HCT116 (cell line): ENCODE results near the gene PVALEF. TPM values are rescaled to one million over a fixed set of nuclear protein-coding genes. Genes with fewer than 3 reads are reported as not detected.

Source experiments
- ATAC-seq: fragments of 200-7000 bp; cut with Tn5 transposase; 2 replicates; pipeline ENCODE4 v1.9.1; 2020; ENCODE audit warnings: mild to moderate bottlenecking, moderate library complexity
- BruUV-seq: library from RNA; stranded (reverse); fragments of 400-500 nt; replicated peaks from 2 replicates; lab custom pipeline; 2021; lab: Mats Ljungman, UMichigan
- CTCF ChIA-PET: fragments of 300-600 bp; sonication (Branson Sonifier 250); formaldehyde crosslinking; loops from one replicate; lab custom pipeline; 2021; ENCODE audit warnings: antibody characterized with exemption; lab: Charles Lee
- POLR2A ChIA-PET: fragments of 300-600, 350-600 bp; sonication (Branson Sonifier 250); formaldehyde crosslinking; loops from one replicate; lab custom pipeline; 2021; ENCODE audit warnings: antibody characterized with exemption; lab: Charles Lee
- RAD21 ChIA-PET, 2 experiments: fragments of 300-600 bp; sonication (Branson Sonifier 250); formaldehyde crosslinking; loops; one replicate each; lab custom pipeline; 2023; ENCODE audit warnings: low total read pairs in 2 of 2; ENCODE audit not compliant: uncharacterized antibody in 2 of 2, unreplicated experiment in 2 of 2, low non-redundant PET in 1 of 2; lab: Charles Lee
- DNase-seq: peaks from one replicate; pipeline ENCODE4 v3.0.0-alpha.2; 2010; ENCODE audit warnings: low read depth, low spot score
- H2AFZ ChIP-seq: fragments of 200-600 bp; shearing (Covaris generic), sonication (generic); 2 replicates; pipeline ENCODE4 v1.6.1; 2017; ENCODE audit warnings: low read depth, mixed run types, mixed read lengths, antibody characterized with exemption, low read length; ENCODE audit not compliant: poor library complexity, severe bottlenecking
- H3K27ac ChIP-seq: 2 replicates; pipeline ENCODE4 v1.5.1; 2012; ENCODE audit warnings: low read depth, low read length
- H3K27me3 ChIP-seq: fragments of 200-600 bp; sonication (generic); 2 replicates; pipeline ENCODE4 v1.6.1; 2016; ENCODE audit warnings: mixed run types, low read length, mixed read lengths; ENCODE audit not compliant: insufficient read depth
- H3K36me3 ChIP-seq, 2 experiments: fragments of 200-500 bp in 1 of 2; fragments of 200-600 bp in 1 of 2; sonication (Bioruptor generic) in 1 of 2; sonication (generic) in 1 of 2; 2 replicates each; pipeline versions ENCODE4 v1.5.1 to v1.6.1; 2014 to 2016; ENCODE audit warnings: low read length in 2 of 2, inconsistent platforms in 1 of 2, mixed read lengths in 1 of 2, mixed run types in 1 of 2; ENCODE audit not compliant: insufficient read depth in 2 of 2, control insufficient read depth in 1 of 2
- H3K4me1 ChIP-seq, 2 experiments: fragments of 200-600 bp in 1 of 2; sonication (generic) in 1 of 2; 2 replicates each; pipeline versions ENCODE4 v1.5.1 to v1.6.1; 2012 to 2017; ENCODE audit warnings: low read length in 2 of 2, inconsistent platforms in 1 of 2, mild to moderate bottlenecking in 1 of 2, mixed read lengths in 1 of 2, mixed run types in 1 of 2, moderate library complexity in 1 of 2; ENCODE audit not compliant: insufficient read depth in 2 of 2, control insufficient read depth in 1 of 2
- H3K4me2 ChIP-seq: fragments of 200-600 bp; sonication (generic); 2 replicates; pipeline ENCODE4 v1.6.1; 2017; ENCODE audit warnings: mixed run types, low read length, mixed read lengths
- H3K4me3 ChIP-seq, 2 experiments: fragments of 200-600 bp in 1 of 2; sonication (generic) in 1 of 2; replicated peaks in 1 of 2; 2 replicates each; pipeline ENCODE4 v1.5.1; 2011 to 2016; ENCODE audit warnings: low read length in 2 of 2, control low read depth in 1 of 2, low read depth in 1 of 2, mild to moderate bottlenecking in 1 of 2, mixed read lengths in 1 of 2, mixed run types in 1 of 2
- H3K79me2 ChIP-seq: fragments of 200-600 bp; sonication (generic); 2 replicates; pipeline ENCODE4 v1.6.1; 2017; ENCODE audit warnings: mild to moderate bottlenecking, mixed run types, low read length, moderate library complexity, mixed read lengths; ENCODE audit not compliant: insufficient read depth
- H3K9ac ChIP-seq: fragments of 200-600 bp; sonication (generic); 2 replicates; pipeline ENCODE4 v1.6.1; 2016; ENCODE audit warnings: low read length, mixed read lengths
- H3K9me2 ChIP-seq: fragments of 200-600 bp; sonication (generic), shearing (Covaris generic); 2 replicates; pipeline ENCODE4 v1.6.1; 2017; ENCODE audit warnings: mixed run types, mild to moderate bottlenecking, moderate library complexity; ENCODE audit not compliant: insufficient read depth
- H3K9me3 ChIP-seq, 2 experiments: fragments of 200-500 bp in 1 of 2; fragments of 200-600 bp in 1 of 2; sonication (Bioruptor generic) in 1 of 2; sonication (generic) in 1 of 2; 2 replicates each; pipeline ENCODE4 v1.6.1; 2014 to 2017; ENCODE audit warnings: low read length in 2 of 2, mixed read lengths in 2 of 2, inconsistent platforms in 1 of 2, low read depth in 1 of 2, mild to moderate bottlenecking in 1 of 2, mixed run types in 1 of 2, moderate library complexity in 1 of 2; ENCODE audit not compliant: control insufficient read depth in 1 of 2, insufficient read depth in 1 of 2
- H4K20me1 ChIP-seq: fragments of 200-600 bp; sonication (generic), shearing (Covaris generic); 2 replicates; pipeline ENCODE4 v1.6.1; 2017; ENCODE audit warnings: mixed run types, mild to moderate bottlenecking, moderate library complexity; ENCODE audit not compliant: insufficient read depth
- CBX3 ChIP-seq: IDR thresholded peaks from 2 replicates; pipeline ENCODE4 v1.6.1; 2012; ENCODE audit warnings: low read depth
- CEBPB ChIP-seq: IDR thresholded peaks from 2 replicates; pipeline ENCODE4 v1.6.1; 2012; ENCODE audit warnings: low read depth
- EGR1 ChIP-seq: IDR thresholded peaks from 2 replicates; pipeline ENCODE4 v1.6.1; 2012; ENCODE audit warnings: low read depth
- ELF1 ChIP-seq: IDR thresholded peaks from 2 replicates; pipeline ENCODE4 v1.6.1; 2012; ENCODE audit warnings: low read depth, borderline replicate concordance
- POLR2AphosphoS5 ChIP-seq: IDR thresholded peaks from 2 replicates; pipeline ENCODE4 v1.6.1; 2011; ENCODE audit warnings: mild to moderate bottlenecking, low read depth, low read length, moderate library complexity
- REST ChIP-seq: IDR thresholded peaks from 2 replicates; pipeline ENCODE4 v1.6.1; 2012; ENCODE audit warnings: low read depth
- SIN3A ChIP-seq: IDR thresholded peaks from 2 replicates; pipeline ENCODE4 v1.6.1; 2012; ENCODE audit warnings: low read depth
- SP1 ChIP-seq: IDR thresholded peaks from 2 replicates; pipeline ENCODE4 v1.6.1; 2012; ENCODE audit warnings: low read depth
- SRF ChIP-seq: IDR thresholded peaks from 2 replicates; pipeline ENCODE4 v1.6.1; 2012; ENCODE audit warnings: low read depth
- TCF7L2 ChIP-seq: IDR thresholded peaks from 2 replicates; pipeline ENCODE4 v1.7.0; 2011; ENCODE audit warnings: borderline replicate concordance, inconsistent platforms; ENCODE audit not compliant: insufficient read depth, insufficient read length; ENCODE audit errors: extremely low read depth
- YY1 ChIP-seq: IDR thresholded peaks from 2 replicates; pipeline ENCODE4 v1.6.1; 2011; ENCODE audit warnings: low read length, low read depth, moderate library complexity, mild to moderate bottlenecking; ENCODE audit not compliant: insufficient replicate concordance; ENCODE audit errors: extremely low read depth
- ZBTB33 ChIP-seq: IDR thresholded peaks from 2 replicates; pipeline ENCODE4 v1.6.1; 2011; ENCODE audit warnings: mild to moderate bottlenecking, low read length, moderate library complexity; ENCODE audit not compliant: insufficient replicate concordance; ENCODE audit errors: extremely low read depth
- ZFX ChIP-seq: fragments of 450-650 bp; IDR thresholded peaks from 2 replicates; pipeline ENCODE4 v1.6.1; 2017
- ZNF274 ChIP-seq: fragments of 200-500 bp; sonication (Bioruptor generic); IDR thresholded peaks from 2 replicates; pipeline ENCODE4 v1.6.1; 2014; ENCODE audit warnings: mild to moderate bottlenecking, low read depth, low read length, inconsistent platforms
- intact Hi-C: fragments of 100-400 bp; cut with micrococcal nuclease; formaldehyde crosslinking; loops from 2 replicates; pipeline ENCODE4 v1.10.0; 2022
- total RNA-seq: library from RNA; stranded (reverse); gene quantifications from one replicate; pipeline ENCODE4 v1.2.1, GENCODE V29; 2021; ENCODE audit not compliant: unreplicated experiment
- TF ChIP-seq, protein P1 (sequence below): IDR thresholded peaks from 2 replicates; pipeline ENCODE4 v1.6.1; 2012
- TF ChIP-seq, protein P2 (sequence below): IDR thresholded peaks from 2 replicates; pipeline ENCODE4 v1.6.1; 2012
- TF ChIP-seq, protein P3 (sequence below), 3 experiments: fragments of 200-600 bp in 1 of 3; sonication (generic) in 1 of 3; IDR thresholded peaks in 2 of 3; conservative IDR thresholded peaks in 1 of 3; 2 replicates each; pipeline ENCODE4 v1.5.1; 2012 to 2017; ENCODE audit warnings: low read depth in 2 of 3, low read length in 2 of 3, antibody characterized with exemption in 1 of 3, borderline replicate concordance in 1 of 3, control low read depth in 1 of 3, mild to moderate bottlenecking in 1 of 3, mixed read lengths in 1 of 3, mixed run types in 1 of 3, moderate library complexity in 1 of 3; ENCODE audit not compliant: insufficient read depth in 1 of 3

Gene PVALEF
- total RNA-seq, 1 experiment from 2014 or later, result not detected

DNA sequence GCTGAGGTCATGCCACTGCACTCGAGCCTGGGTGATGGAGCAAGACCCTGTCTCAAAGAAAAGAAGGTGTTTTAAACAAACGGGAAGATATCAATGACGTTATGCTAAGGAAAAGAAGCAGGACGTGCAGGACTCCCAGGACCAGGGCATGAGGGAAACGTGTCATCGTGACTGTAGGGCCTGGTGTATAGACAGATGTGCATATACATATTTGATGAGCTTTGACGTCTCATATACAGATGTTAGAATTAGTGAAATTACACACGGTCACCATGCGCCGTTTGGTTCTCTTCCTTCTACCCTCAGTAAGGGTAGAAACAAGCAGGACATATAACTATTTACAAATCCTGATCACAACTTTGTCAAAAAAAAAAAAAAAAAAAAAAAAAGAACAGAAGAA is 17.6 kb upstream of the PVALEF start:
- H3K9me3 ChIP-seq, result no peaks in the 10 kb centered on the region
- DNase-seq, result no peak
- no peak overlapping the region for H3K4me3 ChIP-seq
- BruUV-seq, result no TSS peak
- no peak overlapping the region for H3K27ac ChIP-seq
- no peak overlapping the region for H2AFZ ChIP-seq
- intact Hi-C loops, result no loop called here
- ChIA-PET CTCF (no interaction called here), POLR2A (no interaction called here), RAD21 (no interaction called here)
- no peak overlapping the region for H3K4me2 ChIP-seq
- no peaks in the 10 kb centered on the region for H3K9me2 ChIP-seq
- no peaks in the 10 kb centered on the region for H3K36me3 ChIP-seq
- peaks cover 0 to 6% of the 10 kb centered on the region in 2 experiments; a peak in 3 of 4 replicates for H3K4me1 ChIP-seq
- no peak for ATAC-seq
- no peak for TF ChIP-seq ZFX
- TF ChIP-seq, protein P1, sequence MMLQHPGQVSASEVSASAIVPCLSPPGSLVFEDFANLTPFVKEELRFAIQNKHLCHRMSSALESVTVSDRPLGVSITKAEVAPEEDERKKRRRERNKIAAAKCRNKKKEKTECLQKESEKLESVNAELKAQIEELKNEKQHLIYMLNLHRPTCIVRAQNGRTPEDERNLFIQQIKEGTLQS, result no peak
- no peak for TF ChIP-seq ZBTB33
- TF ChIP-seq REST, result no peak
- TF ChIP-seq SRF, result no peak
- TF ChIP-seq, protein P2, sequence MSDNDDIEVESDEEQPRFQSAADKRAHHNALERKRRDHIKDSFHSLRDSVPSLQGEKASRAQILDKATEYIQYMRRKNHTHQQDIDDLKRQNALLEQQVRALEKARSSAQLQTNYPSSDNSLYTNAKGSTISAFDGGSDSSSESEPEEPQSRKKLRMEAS, result no peak
- TF ChIP-seq ZNF274, result no peak
- no peak for TF ChIP-seq POLR2AphosphoS5
- TF ChIP-seq SIN3A, result no peak
- TF ChIP-seq, protein P3, sequence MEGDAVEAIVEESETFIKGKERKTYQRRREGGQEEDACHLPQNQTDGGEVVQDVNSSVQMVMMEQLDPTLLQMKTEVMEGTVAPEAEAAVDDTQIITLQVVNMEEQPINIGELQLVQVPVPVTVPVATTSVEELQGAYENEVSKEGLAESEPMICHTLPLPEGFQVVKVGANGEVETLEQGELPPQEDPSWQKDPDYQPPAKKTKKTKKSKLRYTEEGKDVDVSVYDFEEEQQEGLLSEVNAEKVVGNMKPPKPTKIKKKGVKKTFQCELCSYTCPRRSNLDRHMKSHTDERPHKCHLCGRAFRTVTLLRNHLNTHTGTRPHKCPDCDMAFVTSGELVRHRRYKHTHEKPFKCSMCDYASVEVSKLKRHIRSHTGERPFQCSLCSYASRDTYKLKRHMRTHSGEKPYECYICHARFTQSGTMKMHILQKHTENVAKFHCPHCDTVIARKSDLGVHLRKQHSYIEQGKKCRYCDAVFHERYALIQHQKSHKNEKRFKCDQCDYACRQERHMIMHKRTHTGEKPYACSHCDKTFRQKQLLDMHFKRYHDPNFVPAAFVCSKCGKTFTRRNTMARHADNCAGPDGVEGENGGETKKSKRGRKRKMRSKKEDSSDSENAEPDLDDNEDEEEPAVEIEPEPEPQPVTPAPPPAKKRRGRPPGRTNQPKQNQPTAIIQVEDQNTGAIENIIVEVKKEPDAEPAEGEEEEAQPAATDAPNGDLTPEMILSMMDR (IDR thresholded peaks at IDR 0.05 in 2 of 3, conservative IDR thresholded peaks at IDR 0.05 in 1 of 3; ENCODE audit: borderline replicate concordance in 1 of 3, insufficient read depth in 1 of 3, low read depth in 2 of 3, low read length in 2 of 3), result no peak
- no peak for TF ChIP-seq SP1
- no peak for TF ChIP-seq CEBPB
- TF ChIP-seq ELF1, result no peak
- TF ChIP-seq YY1, result no peak
- TF ChIP-seq EGR1, result no peak
- no peak for TF ChIP-seq CBX3
- no peak for TF ChIP-seq TCF7L2
- H3K79me2 ChIP-seq, result no peaks in the 10 kb centered on the region
- H3K9ac ChIP-seq, result no peak overlapping the region
- peaks cover 14% of the 10 kb centered on the region; the same call in 1 of the 2 replicates for H3K27me3 ChIP-seq
- no peaks in the 10 kb centered on the region for H4K20me1 ChIP-seq
